HepG2 (cell line): Measurements from ENCODE around the gene TMEM62. TPM values are rescaled to one million over a fixed set of nuclear protein-coding genes. Genes with fewer than 3 reads are reported as not detected.

Source experiments
- ATAC-seq: fragments of 200-7000 bp; cut with Tn5 transposase; 3 replicates; pipeline ENCODE4 v1.9.1; 2020; ENCODE audit warnings: mild to moderate bottlenecking, moderate library complexity
- BruUV-seq: library from RNA; stranded (reverse); fragments of 400-500 nt; replicated peaks from 2 replicates; lab custom pipeline; 2021; lab: Mats Ljungman, UMichigan
- CTCF ChIA-PET: fragments of 300-600 bp; formaldehyde crosslinking; extraction: SDS; loops from one replicate; lab custom pipeline; 2021; ENCODE audit warnings: low total read pairs, inconsistent platforms, low intra/inter-chr PET ratio; lab: Yijun Ruan, JAX
- POLR2A ChIA-PET: fragments of 350-600 bp; sonication (Branson Sonifier 250); formaldehyde crosslinking; loops from one replicate; lab custom pipeline; 2020; ENCODE audit warnings: antibody characterized with exemption, inconsistent platforms; lab: Yijun Ruan, JAX
- DNase-seq: peaks from one replicate; pipeline ENCODE4 v3.0.0-alpha.2; 2015; ENCODE audit warnings: low spot score
- FAIRE-seq: peaks from 3 replicates; lab custom pipeline; 2011; peaks lifted over from hg19 to GRCh38; lab: Jason Lieb, UNC
- H2AFZ ChIP-seq: one replicate; pipeline ENCODE4 v1.6.1; 2011; ENCODE audit warnings: low read length, inconsistent platforms
- H3K27ac ChIP-seq: fragments of 300-600 bp; 3 replicates; pipeline ENCODE4 v1.8.0; 2011; ENCODE audit warnings: mixed run types, mild to moderate bottlenecking, mixed read lengths, low read length, inconsistent platforms; ENCODE audit not compliant: insufficient read depth; ENCODE audit errors: extremely low read length
- H3K27me3 ChIP-seq, 2 experiments: fragments of 200-600 bp in 1 of 2; 2 replicates in 1 of 2; 3 replicates in 1 of 2; pipeline versions ENCODE4 v1.6.0 to v1.8.0; 2011; ENCODE audit warnings: low read length in 2 of 2, mild to moderate bottlenecking in 2 of 2, moderate library complexity in 2 of 2, inconsistent platforms in 1 of 2; ENCODE audit not compliant: insufficient read depth in 2 of 2, control insufficient read depth in 1 of 2
- H3K36me3 ChIP-seq, 2 experiments: fragments of 200-600 bp in 1 of 2; replicated peaks in 1 of 2; 2 replicates in 1 of 2; 3 replicates in 1 of 2; pipeline versions ENCODE4 v1.5.1 to v1.8.0; 2011; ENCODE audit warnings: low read length in 2 of 2, inconsistent platforms in 1 of 2; ENCODE audit not compliant: insufficient read depth in 2 of 2, control insufficient read depth in 1 of 2
- H3K4me1 ChIP-seq: 2 replicates; pipeline ENCODE4 v1.5.1; 2012; ENCODE audit warnings: low read length, inconsistent platforms; ENCODE audit not compliant: insufficient read depth
- H3K4me2 ChIP-seq: 2 replicates; pipeline ENCODE4 v1.6.0; 2011; ENCODE audit warnings: low read depth, low read length, inconsistent platforms
- H3K4me3 ChIP-seq, 3 experiments: fragments of 200-600 bp in 1 of 3; sonication (generic), shearing (Covaris generic) in 1 of 3; replicated peaks in 1 of 3; 2 replicates each; pipeline ENCODE4 v1.5.1; 2011 to 2016; ENCODE audit warnings: low read length in 3 of 3, inconsistent platforms in 2 of 3, low read depth in 2 of 3, mild to moderate bottlenecking in 2 of 3, control low read depth in 1 of 3, mixed read lengths in 1 of 3; ENCODE audit not compliant: insufficient read depth in 1 of 3
- H3K79me2 ChIP-seq: one replicate; pipeline ENCODE4 v1.6.1; 2011; ENCODE audit warnings: low read length, inconsistent platforms; ENCODE audit not compliant: insufficient read depth
- H3K9ac ChIP-seq: 2 replicates; pipeline ENCODE4 v1.6.0; 2011; ENCODE audit warnings: mild to moderate bottlenecking, low read depth, low read length, inconsistent platforms; ENCODE audit not compliant: insufficient read depth
- H3K9me3 ChIP-seq: 2 replicates; pipeline ENCODE4 v1.5.1; 2012; ENCODE audit warnings: mild to moderate bottlenecking, low read length
- H4K20me1 ChIP-seq: 2 replicates; pipeline ENCODE4 v1.6.0; 2011; ENCODE audit warnings: inconsistent platforms, mild to moderate bottlenecking, low read length, moderate library complexity; ENCODE audit not compliant: insufficient read depth
- CCAR2 ChIP-seq: fragments of 200-400 bp; formaldehyde crosslinking; optimal IDR thresholded peaks from 2 replicates; pipeline ENCODE3; 2018; ENCODE audit warnings: low read depth, mild to moderate bottlenecking, low read length, moderate library complexity
- CENPX ChIP-seq: sonication (generic); formaldehyde crosslinking; IDR thresholded peaks from 2 replicates; pipeline ENCODE4 v1.9.0; 2021; ENCODE audit warnings: mild to moderate bottlenecking, missing genetic modification reagents, moderate library complexity
- DBP ChIP-seq: sonication (generic); formaldehyde crosslinking; IDR thresholded peaks from 2 replicates; pipeline ENCODE4 v1.4.0; 2020; ENCODE audit warnings: missing genetic modification reagents; ENCODE audit errors: not compliant biosample characterization
- GTF3A ChIP-seq: sonication (generic); formaldehyde crosslinking; conservative IDR thresholded peaks from 2 replicates; pipeline ENCODE4 v1.4.0; 2020; ENCODE audit warnings: mild to moderate bottlenecking, missing genetic modification reagents
- LRRFIP1 ChIP-seq: sonication (generic); formaldehyde crosslinking; conservative IDR thresholded peaks from 2 replicates; pipeline ENCODE4 v1.4.0; 2020; ENCODE audit warnings: missing genetic modification reagents
- MXD4 ChIP-seq: IDR thresholded peaks from 2 replicates; pipeline ENCODE4 v1.6.1; 2016; ENCODE audit warnings: mild to moderate bottlenecking, missing biosample characterization, missing genetic modification reagents
- NR2F1 ChIP-seq, 2 experiments: fragments of 450-650 bp in 1 of 2; formaldehyde crosslinking in 1 of 2; IDR thresholded peaks; 2 replicates each; pipeline versions ENCODE4 v1.5.0 to v1.6.1; 2016 to 2020; ENCODE audit warnings: mild to moderate bottlenecking in 1 of 2, missing compliant biosample characterization in 1 of 2, missing genetic modification reagents in 1 of 2, moderate library complexity in 1 of 2
- RERE ChIP-seq: IDR thresholded peaks from 2 replicates; pipeline ENCODE4 v1.6.1; 2016; ENCODE audit warnings: low read depth, missing genetic modification reagents, missing compliant biosample characterization
- SMARCE1 ChIP-seq: fragments of 450-650 bp; IDR thresholded peaks from 2 replicates; pipeline ENCODE4 v1.6.1; 2017; ENCODE audit warnings: borderline replicate concordance
- TGIF2 ChIP-seq: IDR thresholded peaks from 2 replicates; pipeline ENCODE4 v1.6.1; 2016; ENCODE audit warnings: control low read depth, missing compliant biosample characterization
- ZNF17 ChIP-seq: sonication (generic); formaldehyde crosslinking; IDR thresholded peaks from 2 replicates; pipeline ENCODE4 v1.5.0; 2020; ENCODE audit warnings: mild to moderate bottlenecking, missing genetic modification reagents
- ZNF20 ChIP-seq: sonication (generic); formaldehyde crosslinking; IDR thresholded peaks from 2 replicates; pipeline ENCODE4 v1.4.0; 2020; ENCODE audit warnings: mild to moderate bottlenecking, moderate library complexity, missing genetic modification reagents
- ZNF224 ChIP-seq: sonication (generic); formaldehyde crosslinking; IDR thresholded peaks from 2 replicates; pipeline ENCODE4 v1.5.0; 2020; ENCODE audit warnings: mild to moderate bottlenecking, missing genetic modification reagents
- ZNF75D ChIP-seq: sonication (generic); formaldehyde crosslinking; IDR thresholded peaks from 2 replicates; pipeline ENCODE4 v1.8.1; 2023; ENCODE audit warnings: missing genetic modification reagents, mild to moderate bottlenecking, borderline replicate concordance
- WGBS: methylation state at CpG from one replicate; pipeline ENCODE4 v1.1.6; 2017; ENCODE audit warnings: low lambda C conversion rate; 5-methylcytosine and 5-hydroxymethylcytosine counted together
- in situ Hi-C: cut with HindIII; loops from 2 replicates; pipeline ENCODE4 v1.10.0; 2017; ENCODE audit warnings: low pct_unique_long_range_greater_than_20kb; ENCODE audit not compliant: extremely low pct_ligation_motif_present
- intact Hi-C: fragments of 100-400 bp; cut with micrococcal nuclease; formaldehyde crosslinking; loops from one replicate; pipeline ENCODE4 v1.10.0; 2022; ENCODE audit not compliant: unreplicated experiment
- polyA plus RNA-seq, 8 experiments: library from polyadenylated mRNA; depleted of rRNA in 3 of 8; stranded (reverse) in 7 of 8; unstranded in 1 of 8; fragments of >200 nt; fragmentation: Illumina TruSeq in 4 of 8; extraction: Trizol in 4 of 8; gene quantifications; 2 replicates each; pipeline versions ENCODE4 v1.2.1 to v1.2.3, GENCODE V29; 2011 to 2016; ENCODE audit warnings: low read depth in 4 of 8, missing spikeins in 1 of 8, mixed read lengths in 1 of 8; ENCODE audit not compliant: insufficient read depth in 1 of 8
- total RNA-seq, 5 experiments: library from RNA; depleted of rRNA; stranded (reverse); fragments of >200 nt; fragmentation: Illumina TruSeq; extraction: Trizol; gene quantifications; 2 replicates each; pipeline ENCODE4 v1.2.3, GENCODE V29; 2016; ENCODE audit warnings: low read depth in 1 of 5

The TMEM62 gene
- total and polyA plus RNA-seq, 2 of the 13 experiments (the other 11 are each of a cell fraction or from before 2014, with no cell fraction given) = 14.2 to 20.9 TPM

GRCh38 chr15:43118286-43118685 is 15.1 kb upstream of the TMEM62 start:
- H3K27ac ChIP-seq = no peak overlapping the region
- no peaks in the 10 kb centered on the region; a peak in 1 of 5 replicates for H3K27me3 ChIP-seq
- POLR2A ChIA-PET = no interaction called here
- no peaks in the 10 kb centered on the region for H3K36me3 ChIP-seq
- H3K4me3 ChIP-seq = no peak overlapping the region
- no peak overlapping the region for H2AFZ ChIP-seq
- no peak for FAIRE-seq
- no peaks in the 10 kb centered on the region for H3K79me2 ChIP-seq
- no TSS peak for BruUV-seq
- no peaks in the 10 kb centered on the region for H3K9me3 ChIP-seq
- no peak overlapping the region for H3K4me2 ChIP-seq
- H3K9ac ChIP-seq = no peak overlapping the region
- CTCF ChIA-PET = no interaction called here
- DNase-seq = no peak
- in situ Hi-C loops (no loop called here), intact Hi-C loops (no loop called here)
- H3K4me1 ChIP-seq = peaks cover 20% of the 10 kb centered on the region
- WGBS = 9% methylated on average over 1 of the region's 1 CpG
- no peaks in the 10 kb centered on the region for H4K20me1 ChIP-seq
- no peak for ATAC-seq
- TF ChIP-seq RERE (CRISPR knock-in tag) = no peak
- TF ChIP-seq TGIF2 (CRISPR knock-in tag) = no peak
- TF ChIP-seq GTF3A (CRISPR knock-in tag) = no peak
- no peak for TF ChIP-seq NR2F1 (CRISPR knock-in tag; IDR thresholded peaks at IDR 0.05)
- no peak for TF ChIP-seq ZNF224 (CRISPR knock-in tag)
- no peak for TF ChIP-seq LRRFIP1 (CRISPR knock-in tag)
- no peak for TF ChIP-seq ZNF75D (CRISPR knock-in tag)
- no peak for TF ChIP-seq MXD4 (CRISPR knock-in tag)
- TF ChIP-seq ZNF20 (CRISPR knock-in tag) = no peak
- TF ChIP-seq DBP (CRISPR knock-in tag) = no peak
- TF ChIP-seq SMARCE1 = no peak
- no peak for TF ChIP-seq CENPX (CRISPR knock-in tag)
- no peak for TF ChIP-seq CCAR2
- TF ChIP-seq ZNF17 (CRISPR knock-in tag) = no peak
